Activated CD4-positive, alpha-beta memory T cell treated with anti-CD3 and anti-CD28 coated beads for 36 hours (primary cell): Measurements from ENCODE around the gene TBC1D21. TPM values are rescaled to one million over a fixed set of nuclear protein-coding genes. Genes with fewer than 3 reads are reported as not detected.
"Not testable (repeated sequence)": the region's sequence is repeated elsewhere in the genome, so short reads cannot be mapped to it uniquely, and the experiment has no call there.

ENCODE experiments used
- CTCF ChIA-PET: fragments of 350-600 bp; sonication (Branson Sonifier 250); formaldehyde crosslinking; loops from one replicate; lab custom pipeline; 2021; ENCODE audit warnings: antibody characterized with exemption, inconsistent platforms; lab: Charles Lee
- POLR2A ChIA-PET: fragments of 350-600 bp; sonication (Branson Sonifier 250); formaldehyde crosslinking; loops from one replicate; lab custom pipeline; 2021; ENCODE audit warnings: antibody characterized with exemption; lab: Charles Lee
- DNase-seq: peaks from one replicate; pipeline ENCODE4 v3.0.0-alpha.2; 2020
- H3K27ac Mint-ChIP-seq: one replicate; pipeline ENCODE4 v1.8.0; 2021; ENCODE audit warnings: mixed read lengths
- H3K27me3 Mint-ChIP-seq: one replicate; pipeline ENCODE4 v1.8.0; 2021; ENCODE audit warnings: mixed read lengths
- H3K36me3 Mint-ChIP-seq: one replicate; pipeline ENCODE4 v1.8.0; 2021; ENCODE audit warnings: mixed read lengths
- H3K4me1 Mint-ChIP-seq: one replicate; pipeline ENCODE4 v1.8.0; 2021; ENCODE audit warnings: low read depth, mixed read lengths
- H3K4me3 Mint-ChIP-seq: one replicate; pipeline ENCODE4 v1.8.0; 2021; ENCODE audit warnings: mild to moderate bottlenecking, mixed read lengths
- H3K9me3 Mint-ChIP-seq: one replicate; pipeline ENCODE4 v1.8.0; 2021; ENCODE audit warnings: mixed read lengths
- intact Hi-C: fragments of 100-400 bp; cut with micrococcal nuclease; formaldehyde crosslinking; loops from one replicate; pipeline ENCODE4 v1.15.1; 2023
- total RNA-seq, 2 experiments: library from RNA; stranded (reverse); gene quantifications; one replicate each; pipeline ENCODE4 v1.2.3, GENCODE V29; 2021

TBC1D21 gene
- total RNA-seq, 2 experiments from 2014 or later: not detected

DNA sequence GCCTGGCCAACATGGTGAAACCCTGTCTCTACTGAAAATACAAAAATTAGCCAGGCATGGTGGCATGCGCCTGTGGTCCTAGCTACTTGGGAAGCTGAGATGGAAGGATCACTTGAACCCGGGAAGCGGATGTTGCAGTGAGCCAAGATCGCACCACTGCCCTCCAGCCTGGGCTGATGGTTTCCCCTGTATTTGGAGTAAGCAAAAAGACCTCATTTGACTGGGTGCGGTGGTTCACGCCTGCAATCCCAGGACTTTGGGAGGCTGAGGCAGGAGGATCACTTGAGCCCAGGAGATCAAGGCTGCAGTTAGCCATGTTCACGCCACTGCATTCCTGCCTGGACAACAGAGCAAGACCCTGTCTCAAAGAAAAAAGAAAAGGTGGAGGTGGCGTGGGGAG, 65.2 kb downstream of the TBC1D21 start:
- CTCF ChIA-PET: interaction anchor here (2.0 kb wide), 1 partner anchor 11 kb away, joined by 5 read pairs; no protein-coding TSS in a partner anchor
- peaks cover 26% of the 10 kb centered on the region for H3K4me1 Mint-ChIP-seq
- H3K4me3 Mint-ChIP-seq, intact Hi-C loops, H3K27ac Mint-ChIP-seq, DNase-seq, H3K27me3 Mint-ChIP-seq, H3K9me3 Mint-ChIP-seq, H3K36me3 Mint-ChIP-seq, POLR2A ChIA-PET: not testable (repeated sequence)

Other genes with a start within 250 kb of the TBC1D21 start
- gene NPTN, start 240.2 kb upstream of the TBC1D21 start, total RNA-seq: 10 to 100 TPM; 46.7 to 49.8 TPM
- 1 to 10 TPM; 3.7 to 4.9 TPM for gene CD276, start 189.2 kb upstream of the TBC1D21 start, total RNA-seq
- not detected for gene INSYN1, start 120.2 kb upstream of the TBC1D21 start, total RNA-seq
- 1 to 10 TPM; 2.5 to 3.3 TPM for gene LOXL1, start 52.9 kb downstream of the TBC1D21 start, total RNA-seq
- gene STOML1, start 118.7 kb downstream of the TBC1D21 start, total RNA-seq: 10 to 100 TPM in 1 of 2 experiments, 1 to 10 TPM in 1; 7.1 to 10.1 TPM
- 10 to 100 TPM; 67.6 to 69.8 TPM for gene PML, start 121.2 kb downstream of the TBC1D21 start, total RNA-seq
- not detected for gene GOLGA6A, start 209.0 kb downstream of the TBC1D21 start, total RNA-seq